ENCODE data around the gene WDR5.

- TF ChIP-seq CTCF (conservative IDR thresholded peaks at IDR 0.05; ENCODE audit: low read depth, low read length): no peak
- TF ChIP-seq EZH2 (IDR thresholded peaks at IDR 0.05; ENCODE audit: borderline replicate concordance, low read depth, low read length, poor library complexity, severe bottlenecking): no peak
These were observed 14.8 kb downstream of the WDR5 start for GRCh38 chr9:134150557-134151214.

Measured in A673 (cell line).